HK-2 (cell line): ENCODE data around the gene KCNAB1.
"Not testable (repeated sequence)": the region's sequence is repeated elsewhere in the genome, so short reads cannot be mapped to it uniquely, and the experiment has no call there.

Experiments used
- DNase-seq: peaks from one replicate; pipeline ENCODE4 v3.0.0-alpha.2; 2018; ENCODE audit not compliant: unreplicated experiment

KCNAB1 gene

DNA sequence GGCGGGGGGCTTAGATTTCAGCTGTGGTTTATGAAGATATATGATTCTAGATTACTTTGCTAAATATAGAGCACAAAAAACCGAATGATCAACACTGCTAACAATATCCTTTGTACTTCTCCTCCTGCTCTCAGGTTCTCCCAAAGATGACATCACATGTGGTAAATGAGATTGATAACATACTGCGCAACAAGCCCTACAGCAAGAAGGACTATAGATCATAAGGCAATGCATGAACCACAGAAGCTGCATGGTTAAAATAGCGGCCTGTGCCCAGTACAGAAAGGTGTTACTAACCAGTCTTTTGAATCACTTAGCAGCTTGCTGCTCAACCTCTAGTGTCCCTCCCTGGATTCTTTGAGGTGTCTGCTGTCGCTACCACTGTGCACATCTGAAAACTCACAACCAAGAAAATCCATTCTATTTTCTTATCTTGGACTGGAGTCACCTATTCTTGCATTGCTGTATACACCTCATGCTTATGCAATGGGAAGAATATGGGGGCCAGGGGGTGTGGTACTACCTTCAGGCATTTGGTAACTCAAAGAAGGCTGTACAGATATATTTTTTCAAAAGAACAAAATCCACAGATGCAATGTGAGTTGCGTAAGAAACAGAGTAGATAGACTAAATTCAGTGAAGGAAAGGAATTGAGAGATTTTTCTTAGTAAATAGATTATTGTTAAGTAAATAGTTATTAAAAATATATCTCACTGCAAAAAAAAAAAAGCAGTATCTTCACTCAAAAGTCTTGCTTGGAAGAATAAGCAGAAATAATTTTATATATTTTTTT lies 416.3 kb downstream of the KCNAB1 start:
- no peak for DNase-seq

DNA sequence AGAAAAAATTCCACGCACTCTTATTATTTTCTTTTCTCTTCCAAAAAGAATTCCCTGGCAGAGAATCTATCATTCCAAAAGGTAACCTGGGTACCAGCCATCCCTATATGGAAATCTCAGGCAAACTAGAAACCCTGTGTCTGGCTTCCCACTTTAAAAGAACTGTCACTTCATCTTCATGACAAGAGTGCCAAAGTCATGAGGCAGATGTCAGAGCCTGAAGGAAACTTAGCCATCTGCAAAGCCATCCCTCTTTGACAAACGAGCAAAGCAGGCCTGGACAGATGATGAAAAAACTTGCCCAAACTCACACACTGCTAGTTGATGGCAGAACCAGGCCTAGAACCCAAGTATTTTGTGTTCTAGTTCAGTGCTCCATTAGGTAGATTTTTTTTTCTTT lies 418.7 kb downstream of the KCNAB1 start:
- no peak for DNase-seq

DNA sequence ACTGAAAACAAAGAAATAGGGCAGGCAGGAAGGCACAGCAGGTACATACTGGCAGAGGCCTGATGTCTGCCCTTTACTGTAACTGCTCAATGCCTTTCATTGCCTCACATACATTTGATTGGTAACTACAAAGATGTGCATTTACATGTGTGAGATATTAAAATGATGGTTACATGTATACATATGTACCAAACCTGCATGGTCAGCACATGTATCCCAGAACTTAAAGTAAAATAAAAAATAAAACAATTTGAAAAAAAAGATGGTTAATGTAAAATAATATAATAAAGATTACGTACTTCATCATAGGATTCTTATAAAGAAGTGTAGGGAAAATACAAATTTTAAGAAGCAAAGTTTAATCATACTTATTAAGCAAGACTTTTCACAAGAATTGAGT lies 419.4 kb downstream of the KCNAB1 start:
- no peak for DNase-seq

DNA sequence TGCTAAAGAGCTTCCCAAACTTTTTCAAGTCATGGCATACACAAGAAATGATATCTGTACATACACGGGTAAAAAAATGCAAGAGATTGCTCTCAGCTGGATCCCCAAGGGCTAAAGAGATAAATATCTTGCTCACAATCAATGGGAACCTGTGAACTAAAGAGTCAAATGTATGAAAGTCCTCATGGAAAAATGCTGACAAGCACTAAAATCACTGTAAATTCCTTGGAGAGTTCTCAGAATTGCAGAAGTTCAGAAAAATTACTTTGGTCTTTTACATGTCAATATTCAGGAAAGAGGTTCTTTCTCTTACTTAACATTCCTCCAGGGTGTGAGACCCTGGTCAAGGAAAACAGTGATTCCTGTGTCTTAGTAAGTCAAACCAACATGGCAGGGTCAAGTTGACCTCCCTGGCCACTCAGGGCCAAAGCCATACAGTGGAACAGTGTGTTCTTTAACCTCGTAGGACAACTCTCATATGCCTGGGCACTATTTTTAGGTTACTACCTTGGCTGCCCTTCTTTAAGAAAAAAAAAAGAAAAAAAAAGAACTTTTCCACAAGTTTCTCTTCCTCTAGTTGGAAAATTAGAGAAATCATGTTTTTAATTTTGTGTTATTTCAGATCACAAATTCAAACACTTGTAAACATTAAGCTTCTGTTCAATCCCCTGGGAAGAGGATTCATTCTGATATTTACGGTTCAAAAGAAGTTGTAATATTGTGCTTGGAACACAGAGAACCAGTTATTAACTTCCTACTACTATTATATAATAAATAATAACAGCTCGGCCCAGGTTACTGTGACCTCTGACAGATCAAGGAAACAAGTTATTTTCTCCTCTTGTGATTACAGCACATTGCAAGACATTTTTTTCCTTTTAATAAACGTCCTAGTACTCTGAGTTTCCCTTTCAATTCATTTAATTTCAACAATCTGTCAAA lies 422.0 kb downstream of the KCNAB1 start:
- no peak for DNase-seq

DNA sequence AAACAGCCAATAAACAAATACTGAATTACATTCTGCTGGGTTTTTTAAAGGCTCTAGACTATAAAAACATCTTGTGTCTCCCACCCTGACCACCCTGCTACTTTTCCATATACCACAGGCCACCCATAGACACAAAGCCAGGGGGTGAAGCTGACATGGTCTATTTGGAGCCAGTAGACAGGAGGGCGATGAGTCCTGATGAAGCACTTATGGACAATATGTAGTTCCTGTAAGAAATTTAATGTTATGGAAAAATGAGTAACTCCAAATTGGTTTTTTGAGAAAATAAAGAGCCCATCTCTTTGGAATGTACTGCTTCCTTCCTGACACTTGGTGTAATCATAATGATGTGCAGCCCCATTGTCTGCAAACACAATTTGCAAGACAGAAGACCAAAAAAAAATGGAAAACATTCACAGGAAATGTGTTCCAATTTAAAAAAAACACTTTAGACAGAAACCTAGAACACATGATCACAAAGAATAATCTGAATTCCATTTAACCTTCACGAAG lies 422.7 kb downstream of the KCNAB1 start:
- no peak for DNase-seq

DNA sequence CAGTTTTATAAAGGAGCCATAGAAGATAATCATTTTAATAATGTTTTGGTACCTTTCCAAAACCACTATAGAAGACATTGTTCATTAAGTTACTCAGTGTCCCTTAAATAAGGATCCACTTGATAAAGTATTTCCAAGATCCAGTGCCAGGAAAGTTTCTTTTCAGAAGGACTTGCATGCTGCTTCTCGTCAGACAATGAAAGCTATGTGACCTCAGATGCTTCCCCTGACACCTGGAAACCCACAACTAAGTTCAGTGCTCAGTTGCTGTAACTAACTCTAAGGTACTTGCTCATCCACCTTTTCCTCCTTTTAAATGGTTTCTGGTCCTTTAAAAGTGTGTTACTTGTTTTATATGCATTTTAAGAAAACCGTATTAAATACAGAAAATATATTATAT lies 427.3 kb downstream of the KCNAB1 start:
- DNase-seq: no peak

DNA sequence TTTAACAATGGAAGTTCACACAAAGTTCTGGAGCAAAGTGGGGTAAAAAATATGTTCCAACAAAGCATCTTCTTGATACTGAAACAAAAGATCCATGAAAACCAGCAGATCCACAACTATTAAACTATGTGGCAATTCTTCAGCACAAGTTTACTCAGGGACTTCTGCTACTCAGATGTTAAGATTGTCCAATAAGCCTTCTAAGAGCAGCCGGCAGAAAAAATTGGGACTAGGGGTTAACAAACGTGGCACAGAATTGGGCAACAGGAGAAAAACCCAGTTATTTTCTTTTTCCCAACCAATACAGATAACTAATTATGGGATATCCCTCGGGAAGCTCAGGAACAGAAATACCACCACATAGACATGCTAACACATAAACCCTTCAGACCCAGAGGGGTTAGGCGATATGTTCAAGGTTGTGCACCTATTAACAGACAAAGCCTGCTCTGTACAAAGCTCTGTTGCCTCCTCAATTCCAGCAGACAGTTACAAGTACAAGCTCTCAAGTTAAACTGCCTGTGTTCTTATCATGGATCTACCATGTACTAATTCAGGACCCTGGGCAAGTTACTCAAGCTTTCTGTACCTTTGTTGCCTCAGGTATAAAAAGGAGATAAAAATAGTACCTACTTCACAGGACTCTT lies 427.8 kb downstream of the KCNAB1 start:
- no peak for DNase-seq

DNA sequence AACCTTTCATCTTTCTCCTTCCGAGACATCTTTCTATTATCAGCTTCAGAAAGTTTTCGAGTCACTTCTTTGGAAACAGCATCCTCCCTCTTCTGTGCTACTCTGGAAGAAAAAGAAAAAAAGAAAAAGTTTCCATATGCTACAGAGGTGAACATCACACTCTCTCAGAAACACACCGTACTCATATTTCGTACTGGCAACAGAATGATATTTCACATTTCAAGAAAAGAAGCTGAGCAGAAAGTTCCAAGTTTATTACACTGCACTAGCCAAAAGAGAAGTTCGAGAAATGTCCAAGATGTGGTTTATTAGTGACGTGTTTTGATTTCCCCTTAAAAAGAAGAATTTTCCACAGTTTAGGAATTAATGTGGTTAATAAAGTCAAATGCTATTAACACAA lies 428.5 kb downstream of the KCNAB1 start:
- DNase-seq: no peak

DNA sequence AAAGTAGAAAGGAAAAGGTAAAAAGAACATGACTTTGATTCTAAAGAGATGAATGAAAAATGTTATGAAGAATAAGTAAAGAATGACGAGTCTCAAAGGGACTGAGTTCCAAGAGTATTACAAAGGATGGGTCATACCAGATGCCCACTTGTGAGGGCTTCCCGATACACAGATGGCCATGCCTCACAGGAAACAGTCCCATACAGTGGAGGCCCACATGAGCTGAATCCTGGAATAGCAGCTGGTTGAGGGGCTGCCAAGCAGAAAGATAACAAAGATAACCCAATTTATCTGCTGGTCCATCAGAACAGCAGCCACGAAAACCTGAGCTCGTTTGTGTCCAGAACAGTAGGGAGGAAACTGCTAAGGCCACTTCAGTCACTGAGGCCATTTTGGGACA lies 430.9 kb downstream of the KCNAB1 start:
- DNase-seq: no peak

DNA sequence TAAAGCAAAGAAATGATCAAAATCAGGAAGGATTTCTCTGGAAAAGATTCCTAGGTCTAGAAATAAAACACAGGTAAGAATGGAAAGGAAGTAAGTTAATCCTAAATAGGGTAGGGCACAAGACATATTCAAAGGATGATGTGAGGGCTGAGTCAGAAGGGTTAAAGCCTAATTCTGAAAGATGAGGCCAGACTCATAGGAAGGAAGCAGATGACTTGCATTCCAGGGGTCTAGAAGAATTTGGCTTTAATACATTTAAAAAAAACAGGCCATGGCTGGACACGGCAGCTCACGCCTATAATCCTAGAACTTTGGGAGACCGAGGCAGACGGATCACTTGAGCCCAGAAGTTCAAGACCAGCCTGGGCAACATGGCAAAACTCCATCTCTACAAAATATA lies 431.4 kb downstream of the KCNAB1 start:
- DNase-seq: no peak

DNA sequence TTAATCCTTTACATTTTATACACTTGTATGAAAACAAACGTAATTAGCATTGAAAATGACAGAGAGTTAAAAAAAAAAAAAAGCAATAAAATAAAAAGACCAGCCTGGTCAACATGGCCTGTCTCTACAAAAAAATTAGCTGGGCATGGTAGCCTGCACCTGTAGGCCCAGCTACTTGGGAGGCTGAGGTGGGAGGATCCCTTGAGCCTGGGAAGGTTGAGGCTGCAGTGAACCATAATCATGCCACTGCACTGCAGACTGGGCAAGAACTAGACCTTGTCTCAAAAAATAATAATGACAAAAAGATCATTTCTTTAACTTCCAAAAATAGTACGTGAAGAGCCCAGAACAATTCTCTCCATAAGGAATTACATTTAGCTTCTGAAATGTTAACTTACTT lies 432.6 kb downstream of the KCNAB1 start:
- DNase-seq: no peak

DNA sequence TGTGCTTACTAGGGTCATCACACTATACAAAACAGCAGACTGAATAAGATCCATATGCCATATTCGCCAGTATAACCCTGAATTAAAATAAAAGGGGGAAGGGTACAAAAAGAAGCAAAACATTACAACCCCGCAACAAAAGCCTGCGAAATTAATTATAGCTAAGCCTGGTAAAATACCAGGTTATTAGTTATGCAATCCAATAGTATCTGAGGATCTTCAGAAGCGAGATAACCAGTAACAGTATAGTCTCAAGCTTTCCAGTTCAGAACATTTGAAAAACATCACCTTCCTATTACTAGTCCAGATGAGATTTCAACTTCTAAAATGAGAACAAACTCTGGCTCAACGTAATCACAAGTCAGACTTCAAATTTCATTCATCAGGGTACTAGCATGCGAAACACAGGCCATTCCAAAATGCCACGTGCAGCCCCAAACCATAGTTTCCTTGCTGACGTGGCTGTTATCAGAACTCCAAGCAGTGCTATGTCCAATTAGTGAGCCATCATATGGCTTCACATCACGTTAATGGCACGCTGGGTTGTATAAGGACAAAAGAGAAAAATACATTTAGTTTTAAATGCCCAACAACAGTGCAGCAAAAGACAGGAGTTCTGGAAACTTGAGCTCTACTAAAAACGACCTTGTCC lies 433.5 kb downstream of the KCNAB1 start:
- DNase-seq: no peak

DNA sequence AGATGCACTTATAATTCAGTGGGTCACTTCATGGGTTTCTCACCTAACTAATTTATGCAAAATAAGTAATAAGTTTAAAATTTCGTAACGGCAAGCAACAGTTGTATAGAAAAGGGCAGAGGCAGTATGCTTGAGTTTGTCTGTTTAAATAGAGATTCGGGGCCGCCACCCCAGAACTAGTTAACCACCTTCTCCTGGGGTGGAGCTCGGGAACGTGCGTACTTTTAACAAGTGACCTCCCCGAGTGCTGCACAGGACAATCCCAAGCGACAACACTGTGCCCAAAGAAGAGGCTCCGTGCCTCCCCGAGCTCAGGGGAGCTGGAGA lies 434.1 kb downstream of the KCNAB1 start:
- no peak for DNase-seq

DNA sequence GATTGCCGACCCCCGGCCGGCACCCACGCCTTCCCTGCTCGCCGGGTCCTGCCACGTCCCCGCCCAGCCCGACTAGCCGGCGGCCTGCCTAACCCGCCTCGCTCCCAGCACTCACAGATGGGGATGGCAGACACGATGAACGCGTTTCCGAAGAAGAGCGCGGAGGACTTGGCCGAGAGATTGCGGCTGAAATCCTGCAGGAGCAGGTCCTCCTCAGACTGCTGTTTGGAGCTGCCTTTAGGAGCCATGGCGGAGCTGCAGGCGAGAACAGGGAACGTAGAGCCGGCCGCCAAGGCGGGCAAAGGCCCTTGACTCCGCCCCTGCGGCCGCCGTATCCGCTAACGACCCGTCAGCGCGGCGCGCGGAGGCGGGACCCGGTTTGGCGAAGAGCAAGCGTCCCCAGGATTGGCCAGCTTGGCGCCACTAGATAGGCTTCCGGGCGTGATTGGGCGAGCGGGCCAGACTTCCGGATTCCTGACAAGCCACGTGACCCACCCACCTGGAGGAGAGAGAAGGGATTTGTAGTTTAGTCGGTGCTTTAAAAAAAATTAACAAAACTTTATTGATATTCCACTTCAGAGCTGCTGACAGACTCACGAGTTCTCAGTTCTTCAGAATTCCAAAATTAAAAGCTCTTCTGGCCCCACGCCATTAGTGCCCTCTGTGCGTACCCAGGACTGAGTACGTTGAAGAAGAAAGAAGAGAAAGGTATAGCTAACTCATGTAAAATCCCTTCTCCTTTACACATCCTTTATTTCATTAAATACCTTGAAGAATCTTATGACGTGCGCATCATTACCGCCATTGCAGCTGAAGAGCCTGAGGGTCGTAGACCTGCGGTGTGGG lies 434.7 kb downstream of the KCNAB1 start, which contains the start of gene SSR3:
SSR3 (minus strand) TSS at position 276 of the 846 bp plus-strand sequence; CDS start at position 248, 28 bp downstream.
- DNase-seq: peak; percentile 100

DNA sequence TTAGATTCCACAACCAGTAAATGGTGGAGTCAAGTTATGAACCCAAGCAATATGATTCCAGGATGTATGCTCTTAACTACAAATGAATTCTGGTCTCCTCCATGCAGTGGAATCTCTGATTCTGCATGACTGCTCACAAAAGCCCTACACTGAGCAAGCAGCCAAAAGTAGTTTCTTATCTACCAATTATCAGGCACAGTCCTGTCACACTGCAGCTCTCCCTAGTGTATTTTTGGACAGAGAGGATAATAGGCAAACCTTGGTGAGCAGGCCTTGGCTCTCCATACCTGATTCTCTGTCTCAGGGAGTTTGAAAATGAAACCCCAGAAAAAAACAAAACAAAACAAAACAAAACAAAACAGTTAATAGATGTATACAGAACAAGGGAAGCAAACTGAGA lies 438.0 kb downstream of the KCNAB1 start:
- no peak for DNase-seq

DNA sequence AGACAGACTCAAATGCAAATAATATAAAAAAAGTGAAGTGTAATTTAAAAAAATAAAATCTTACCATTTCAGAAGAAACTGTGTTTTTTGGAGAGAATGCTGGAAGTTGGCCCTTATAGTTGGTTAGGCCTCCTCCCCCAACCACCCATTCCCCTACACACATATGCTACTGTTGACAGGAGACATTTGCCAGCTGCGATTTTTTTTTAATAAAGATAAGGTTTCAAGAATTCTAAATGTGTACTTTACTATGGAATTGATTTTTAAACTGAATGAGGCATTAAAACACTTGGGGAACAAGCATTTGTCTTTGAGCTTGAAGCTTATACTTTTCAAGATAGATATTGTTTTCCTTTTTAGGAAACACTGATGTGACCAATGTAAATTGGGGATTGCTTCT lies 438.9 kb downstream of the KCNAB1 start:
- no peak for DNase-seq

DNA sequence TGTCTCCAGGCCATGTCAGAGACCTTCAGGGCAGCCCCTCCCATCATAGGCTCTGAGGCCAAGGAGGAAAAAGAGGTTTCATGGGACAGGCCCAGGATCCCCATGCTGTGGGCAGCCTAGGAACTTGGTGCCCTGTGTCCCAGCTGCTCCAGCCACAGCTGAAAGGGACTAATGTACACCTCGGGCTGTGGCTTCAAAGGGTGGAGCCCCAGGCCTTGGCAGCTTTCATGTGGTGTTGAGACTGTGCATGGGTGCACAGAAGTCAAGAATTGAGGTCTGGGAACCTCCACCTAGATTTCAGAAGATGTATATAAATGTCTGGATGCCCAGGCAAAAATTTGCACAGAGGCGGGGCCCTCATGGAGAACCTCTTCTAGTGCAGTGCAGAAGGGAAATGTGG lies 441.2 kb downstream of the KCNAB1 start:
- no peak for DNase-seq

DNA sequence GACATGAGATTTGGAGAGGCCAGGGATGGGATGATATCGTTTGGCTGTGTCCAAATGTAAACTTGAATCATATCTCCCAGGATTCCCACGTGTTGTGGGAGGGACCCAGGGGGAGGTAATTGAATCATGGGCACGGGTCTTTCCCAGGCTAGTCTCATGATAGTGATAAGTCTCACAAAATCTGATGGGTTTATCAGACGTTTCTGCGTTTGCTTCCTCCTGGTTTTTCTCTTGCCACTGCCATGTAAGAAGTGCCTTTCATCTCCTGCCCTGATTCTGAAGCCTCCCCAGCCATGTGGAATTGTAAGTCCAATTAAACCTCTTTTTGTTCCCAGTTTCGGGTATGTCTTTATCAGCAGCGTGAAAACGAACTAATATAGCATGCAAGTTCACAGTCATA lies 442.1 kb downstream of the KCNAB1 start:
- not testable (repeated sequence) for DNase-seq

DNA sequence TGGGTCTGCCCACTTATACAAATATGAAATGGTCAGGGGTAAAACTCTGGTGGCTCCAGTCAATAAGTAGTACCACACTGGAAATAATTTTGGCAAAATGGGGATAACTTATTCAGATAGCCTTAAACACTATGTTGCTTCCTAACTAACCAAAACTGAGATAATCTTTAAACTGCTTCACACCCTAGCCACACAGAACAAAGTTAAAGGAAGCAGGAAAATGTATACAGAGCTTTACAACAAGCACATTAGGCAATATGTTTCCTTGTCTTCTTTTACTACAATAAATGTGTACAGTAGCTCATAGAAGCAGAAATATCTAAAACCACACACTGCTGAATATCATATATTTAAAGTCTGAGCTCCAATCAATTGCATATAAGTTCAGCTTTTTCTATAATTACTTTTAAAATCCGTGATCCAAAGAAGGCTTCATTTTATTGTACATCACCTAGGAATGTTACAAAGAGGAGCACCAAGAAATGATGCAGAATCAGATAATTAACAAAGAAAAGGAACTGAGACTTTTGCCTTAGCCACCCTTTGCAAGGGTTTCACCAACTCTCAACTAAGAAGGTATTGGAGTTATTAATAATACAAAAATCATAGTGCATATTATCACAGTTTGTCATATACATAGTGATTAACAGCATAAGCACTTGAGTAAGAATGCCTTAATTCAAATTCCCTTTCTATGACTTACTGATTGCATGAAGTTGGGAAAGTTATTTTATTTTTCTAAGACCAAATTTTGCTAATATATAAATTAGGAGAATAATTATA lies 443.7 kb downstream of the KCNAB1 start:
- DNase-seq: no peak

DNA sequence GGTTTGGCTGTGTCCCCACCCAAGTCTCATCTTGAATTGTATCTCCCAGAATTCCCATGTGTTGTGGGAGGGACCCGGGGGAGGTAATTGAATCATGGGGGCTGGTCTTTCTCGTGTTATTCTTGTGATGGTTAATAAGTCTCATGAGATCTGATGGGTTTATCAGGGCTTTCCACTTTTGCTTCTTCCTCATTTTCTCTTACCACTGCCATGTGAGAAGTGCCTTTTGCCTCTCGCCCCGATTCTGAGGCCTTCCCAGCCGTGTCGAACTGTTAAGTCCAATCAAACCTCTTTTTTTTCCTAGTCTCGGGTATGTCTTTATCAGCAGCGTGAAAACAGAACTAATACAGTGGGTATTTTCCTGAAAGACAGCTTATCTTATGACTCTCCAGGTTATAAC lies 448.6 kb downstream of the KCNAB1 start:
- DNase-seq: not testable (repeated sequence)
